ENCODE results near the gene SND1. TPM values are rescaled to one million over a fixed set of nuclear protein-coding genes. Genes with fewer than 3 reads are reported as not detected.

The SND1 gene
- total RNA-seq, 1 experiment from 2014 or later = 218 TPM

DNA sequence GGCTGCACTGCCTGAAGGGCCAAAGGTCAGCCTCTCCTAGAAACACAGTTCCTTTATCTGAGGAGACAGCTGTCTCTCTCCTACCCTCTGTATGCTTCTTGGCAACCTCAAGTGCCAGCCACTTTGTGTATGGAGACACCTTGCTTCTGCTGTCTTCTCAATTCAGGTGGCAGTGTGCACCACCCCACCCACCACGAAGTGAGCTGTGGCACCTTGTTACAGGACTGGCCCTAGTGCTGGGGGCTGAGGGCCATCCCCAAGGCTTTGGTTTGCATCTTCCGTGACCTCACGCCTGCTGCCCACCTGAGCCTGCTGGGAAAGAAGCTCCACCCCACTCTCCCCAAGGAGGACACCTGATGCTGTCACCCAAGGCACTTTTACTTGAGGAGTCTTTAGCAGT is 426.3 kb downstream of the SND1 start:
- no peaks in the 10 kb centered on the region for H3K9me3 ChIP-seq (ENCODE audit: control insufficient read depth, low read depth, low read length)
- H2AFZ ChIP-seq (ENCODE audit: low read length) = no peak overlapping the region
- no peak overlapping the region for H4K91ac ChIP-seq (ENCODE audit: insufficient read length, low read depth, low read length)
- Mint-ChIP-seq H3K4me3 (no peak overlapping the region), H3K9me3 (no peaks in the 10 kb centered on the region), H3K27me3 (ENCODE audit: low read depth) (no peaks in the 10 kb centered on the region; the same call in 1 of the 2 replicates), H3K36me3 (ENCODE audit: insufficient read depth in 1 of 3, low read depth in 3 of 3) (peaks cover 5 to 27% (median 12%) of the 10 kb centered on the region in 3 experiments; a peak in 6 of 7 replicates), H3K4me1 (peaks cover 2 to 4% of the 10 kb centered on the region in 2 experiments; a peak in 1 of 4 replicates), H3K27ac (no peak overlapping the region)
- no peaks in the 10 kb centered on the region for H3K23me2 ChIP-seq (ENCODE audit: insufficient read length, low read depth, low read length, poor library complexity, severe bottlenecking)
- H3T11ph ChIP-seq (ENCODE audit: low read length) = no peak overlapping the region
- H3K18ac ChIP-seq (ENCODE audit: insufficient read length, low read depth, low read length) = no peak overlapping the region
- H3K14ac ChIP-seq (ENCODE audit: insufficient read depth, low read length) = no peak overlapping the region; the same call in 1 of the 2 replicates
- no peak overlapping the region for H3K23ac ChIP-seq (ENCODE audit: insufficient read length, low read depth, low read length)
- H2BK5ac ChIP-seq (ENCODE audit: insufficient read length, low read length) = no peak overlapping the region
- no peak overlapping the region for H2BK120ac ChIP-seq (ENCODE audit: low read depth, low read length, poor library complexity, severe bottlenecking)
- no peaks in the 10 kb centered on the region for H3K79me1 ChIP-seq (ENCODE audit: insufficient read depth, low read depth, low read length, poor library complexity, severe bottlenecking)
- H4K20me1 ChIP-seq (ENCODE audit: control insufficient read depth, insufficient read depth, insufficient read length) = no peaks in the 10 kb centered on the region
- no peak overlapping the region for H3K9ac ChIP-seq (ENCODE audit: extremely low read depth, insufficient read length, low read length)
- no peak overlapping the region for H4K5ac ChIP-seq (ENCODE audit: insufficient read length, low read depth, low read length)
- H3K27ac ChIP-seq (ENCODE audit: insufficient read length, low read depth, low read length) = no peak overlapping the region
- TF ChIP-seq, protein P1, sequence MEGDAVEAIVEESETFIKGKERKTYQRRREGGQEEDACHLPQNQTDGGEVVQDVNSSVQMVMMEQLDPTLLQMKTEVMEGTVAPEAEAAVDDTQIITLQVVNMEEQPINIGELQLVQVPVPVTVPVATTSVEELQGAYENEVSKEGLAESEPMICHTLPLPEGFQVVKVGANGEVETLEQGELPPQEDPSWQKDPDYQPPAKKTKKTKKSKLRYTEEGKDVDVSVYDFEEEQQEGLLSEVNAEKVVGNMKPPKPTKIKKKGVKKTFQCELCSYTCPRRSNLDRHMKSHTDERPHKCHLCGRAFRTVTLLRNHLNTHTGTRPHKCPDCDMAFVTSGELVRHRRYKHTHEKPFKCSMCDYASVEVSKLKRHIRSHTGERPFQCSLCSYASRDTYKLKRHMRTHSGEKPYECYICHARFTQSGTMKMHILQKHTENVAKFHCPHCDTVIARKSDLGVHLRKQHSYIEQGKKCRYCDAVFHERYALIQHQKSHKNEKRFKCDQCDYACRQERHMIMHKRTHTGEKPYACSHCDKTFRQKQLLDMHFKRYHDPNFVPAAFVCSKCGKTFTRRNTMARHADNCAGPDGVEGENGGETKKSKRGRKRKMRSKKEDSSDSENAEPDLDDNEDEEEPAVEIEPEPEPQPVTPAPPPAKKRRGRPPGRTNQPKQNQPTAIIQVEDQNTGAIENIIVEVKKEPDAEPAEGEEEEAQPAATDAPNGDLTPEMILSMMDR (conservative IDR thresholded peaks at IDR 0.05) = no peak
- H2AK5ac ChIP-seq (ENCODE audit: insufficient read length, low read length) = no peak overlapping the region
- no CpG with 5 or more reads among the region's 3 CpGs for WGBS (ENCODE audit: extremely low coverage, insufficient read length, low lambda C conversion rate)
- H4K8ac ChIP-seq (replicated peaks; ENCODE audit: insufficient read length, low read depth, low read length) = no peak overlapping the region
- no peak overlapping the region for H3K4me2 ChIP-seq (ENCODE audit: insufficient read depth, insufficient read length, low read length)
- no peak overlapping the region for H2BK12ac ChIP-seq (ENCODE audit: insufficient read length, low read depth, low read length)
- no peak overlapping the region for H3K4ac ChIP-seq (ENCODE audit: low read depth, low read length)
- H2BK20ac ChIP-seq (ENCODE audit: low read depth, low read length, poor library complexity, severe bottlenecking) = no peak overlapping the region
- no peaks in the 10 kb centered on the region for H3K27me3 ChIP-seq (ENCODE audit: insufficient read depth, low read length)
- H3K56ac ChIP-seq (ENCODE audit: insufficient read length, low read depth, low read length) = no peak overlapping the region
- no peak for DNase-seq
- H3K79me2 ChIP-seq (ENCODE audit: insufficient read depth, low read length) = no peaks in the 10 kb centered on the region
- no peaks in the 10 kb centered on the region; the same call in 1 of the 2 replicates for H3K4me1 ChIP-seq (ENCODE audit: insufficient read depth, low read length)
- no peak overlapping the region for H2BK15ac ChIP-seq (ENCODE audit: low read depth, low read length)

All from H9 (cell line).